OCI-LY1 (cell line): ENCODE data around the gene MYMX.
A peak's percentile ranks its signal among the peaks of the same experiment; 100 is the strongest.

Source experiments
- H2AFZ ChIP-seq: fragments of 200-600 bp; sonication (generic), shearing (Covaris generic); 2 replicates; pipeline ENCODE4 v1.6.0; 2014; ENCODE audit warnings: antibody characterized with exemption, mild to moderate bottlenecking, low read length
- H3F3A ChIP-seq: fragments of 200-600 bp; sonication (generic), shearing (Covaris generic); 2 replicates; pipeline ENCODE4 v1.6.0; 2014; ENCODE audit warnings: mild to moderate bottlenecking, antibody characterized with exemption, low read length, moderate library complexity; ENCODE audit not compliant: insufficient read depth
- H3K27ac ChIP-seq: fragments of 200-600 bp; sonication (generic); 2 replicates; pipeline ENCODE4 v1.5.1; 2014; ENCODE audit warnings: low read length, mixed run types, mild to moderate bottlenecking, low read depth; ENCODE audit not compliant: poor library complexity, severe bottlenecking
- H3K27me3 ChIP-seq: fragments of 200-600 bp; sonication (generic); 2 replicates; pipeline ENCODE4 v1.6.0; 2014; ENCODE audit warnings: antibody characterized with exemption, mild to moderate bottlenecking, low read length, moderate library complexity; ENCODE audit not compliant: insufficient read depth
- H3K36me3 ChIP-seq: fragments of 200-600 bp; sonication (generic); 2 replicates; pipeline ENCODE4 v1.6.1; 2014; ENCODE audit warnings: mild to moderate bottlenecking, antibody characterized with exemption, low read length, moderate library complexity, mixed read lengths; ENCODE audit not compliant: insufficient read depth
- H3K4me1 ChIP-seq: fragments of 200-600 bp; sonication (generic); 2 replicates; pipeline ENCODE4 v1.5.1; 2014; ENCODE audit warnings: mild to moderate bottlenecking, low read length, moderate library complexity; ENCODE audit not compliant: insufficient read depth, severe bottlenecking
- H3K4me2 ChIP-seq: fragments of 200-600 bp; sonication (generic), shearing (Covaris generic); 2 replicates; pipeline ENCODE4 v1.6.1; 2014; ENCODE audit warnings: low read length
- H3K4me3 ChIP-seq: fragments of 200-600 bp; sonication (generic); 2 replicates; pipeline ENCODE4 v1.5.1; 2014; ENCODE audit warnings: low read length, low read depth, mild to moderate bottlenecking, mixed read lengths; ENCODE audit not compliant: poor library complexity, severe bottlenecking
- H3K79me2 ChIP-seq: fragments of 200-600 bp; shearing (Covaris generic); 2 replicates; pipeline ENCODE4 v1.6.1; 2016; ENCODE audit warnings: mixed run types, low read length, mixed read lengths; ENCODE audit not compliant: insufficient read depth
- H3K9ac ChIP-seq: fragments of 200-600 bp; sonication (generic), shearing (Covaris generic); 2 replicates; pipeline ENCODE4 v1.6.1; 2014; ENCODE audit warnings: mild to moderate bottlenecking, low read length, mixed read lengths
- H3K9me2 ChIP-seq: fragments of 200-600 bp; sonication (generic), shearing (Covaris generic); 2 replicates; pipeline ENCODE4 v1.6.1; 2014; ENCODE audit warnings: low read depth, mild to moderate bottlenecking, low read length, mixed read lengths
- H3K9me3 ChIP-seq: fragments of 200-600 bp; shearing (Covaris generic); 2 replicates; pipeline ENCODE4 v1.6.1; 2014; ENCODE audit warnings: low read length, mixed read lengths
- H4K20me1 ChIP-seq: fragments of 200-600 bp; sonication (generic), shearing (Covaris generic); 2 replicates; pipeline ENCODE4 v1.6.0; 2016; ENCODE audit warnings: mild to moderate bottlenecking, low read length; ENCODE audit not compliant: insufficient read depth
- EZH2 ChIP-seq: fragments of 200-600 bp; sonication (generic), shearing (Covaris generic); IDR thresholded peaks from 2 replicates; pipeline ENCODE4 v1.8.0; 2017; ENCODE audit warnings: borderline replicate concordance, mixed run types, mild to moderate bottlenecking, antibody characterized with exemption, low read length, moderate library complexity, mixed read lengths
- TF ChIP-seq, protein P1 (sequence below): fragments of 200-600 bp; sonication (generic), shearing (Covaris generic); IDR thresholded peaks from 2 replicates; pipeline ENCODE4 v1.5.1; 2017; ENCODE audit warnings: mild to moderate bottlenecking, antibody characterized with exemption, low read length, moderate library complexity, mixed read lengths

Gene MYMX

DNA sequence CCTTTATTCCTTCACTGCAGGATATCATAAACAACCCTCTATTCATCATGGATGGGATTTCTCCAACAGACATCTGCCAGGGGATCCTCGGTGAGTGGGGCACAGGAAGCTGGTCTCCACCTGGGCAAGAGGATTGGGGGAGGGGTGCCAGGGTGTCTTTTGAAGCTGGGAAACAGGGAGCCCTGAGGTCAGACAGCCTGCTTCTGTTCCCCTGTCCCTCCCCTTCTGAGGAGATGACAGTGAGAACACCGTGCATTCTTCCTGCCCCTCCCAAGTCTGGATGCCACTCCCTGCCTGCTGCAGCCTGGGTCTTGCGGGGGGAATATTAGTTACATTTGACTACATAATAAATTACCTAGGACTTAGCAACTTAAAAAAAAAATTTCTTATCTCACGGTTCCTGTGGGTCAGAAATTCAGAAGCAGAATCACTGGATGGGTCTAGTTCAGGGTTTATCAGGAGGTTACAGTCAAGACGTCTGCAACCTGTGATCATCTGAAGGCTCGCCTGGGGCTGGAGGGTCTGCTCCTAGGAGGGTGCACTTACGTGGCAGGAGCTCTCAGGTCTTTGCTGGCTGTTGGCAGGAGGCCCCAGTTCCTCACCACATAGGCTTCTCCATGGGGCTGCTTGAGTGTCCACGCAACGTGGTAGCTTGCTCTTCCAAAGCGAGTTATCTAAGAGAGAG lies 46.7 kb upstream of the MYMX start:
- H3K36me3 ChIP-seq = no peaks in the 10 kb centered on the region
- H3F3A ChIP-seq = no peaks in the 10 kb centered on the region
- TF ChIP-seq, protein P1, sequence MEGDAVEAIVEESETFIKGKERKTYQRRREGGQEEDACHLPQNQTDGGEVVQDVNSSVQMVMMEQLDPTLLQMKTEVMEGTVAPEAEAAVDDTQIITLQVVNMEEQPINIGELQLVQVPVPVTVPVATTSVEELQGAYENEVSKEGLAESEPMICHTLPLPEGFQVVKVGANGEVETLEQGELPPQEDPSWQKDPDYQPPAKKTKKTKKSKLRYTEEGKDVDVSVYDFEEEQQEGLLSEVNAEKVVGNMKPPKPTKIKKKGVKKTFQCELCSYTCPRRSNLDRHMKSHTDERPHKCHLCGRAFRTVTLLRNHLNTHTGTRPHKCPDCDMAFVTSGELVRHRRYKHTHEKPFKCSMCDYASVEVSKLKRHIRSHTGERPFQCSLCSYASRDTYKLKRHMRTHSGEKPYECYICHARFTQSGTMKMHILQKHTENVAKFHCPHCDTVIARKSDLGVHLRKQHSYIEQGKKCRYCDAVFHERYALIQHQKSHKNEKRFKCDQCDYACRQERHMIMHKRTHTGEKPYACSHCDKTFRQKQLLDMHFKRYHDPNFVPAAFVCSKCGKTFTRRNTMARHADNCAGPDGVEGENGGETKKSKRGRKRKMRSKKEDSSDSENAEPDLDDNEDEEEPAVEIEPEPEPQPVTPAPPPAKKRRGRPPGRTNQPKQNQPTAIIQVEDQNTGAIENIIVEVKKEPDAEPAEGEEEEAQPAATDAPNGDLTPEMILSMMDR = no peak
- no peak for TF ChIP-seq EZH2
- H4K20me1 ChIP-seq = no peaks in the 10 kb centered on the region
- H3K9me3 ChIP-seq = no peaks in the 10 kb centered on the region
- no peak overlapping the region for H3K4me3 ChIP-seq
- H3K27me3 ChIP-seq = peaks cover 4% of the 10 kb centered on the region; the same call in 1 of the 2 replicates
- peaks cover 6% of the 10 kb centered on the region for H3K4me1 ChIP-seq
- H2AFZ ChIP-seq = no peak overlapping the region
- no peak overlapping the region for H3K27ac ChIP-seq
- H3K4me2 ChIP-seq = no peak overlapping the region
- H3K9ac ChIP-seq = no peak overlapping the region
- H3K79me2 ChIP-seq = no peaks in the 10 kb centered on the region
- no peaks in the 10 kb centered on the region for H3K9me2 ChIP-seq

- H3K27ac ChIP-seq = no peak overlapping the region
- no peak overlapping the region for H3K4me3 ChIP-seq
- H4K20me1 ChIP-seq = no peaks in the 10 kb centered on the region
- no peaks in the 10 kb centered on the region for H3F3A ChIP-seq
- no peaks in the 10 kb centered on the region for H3K79me2 ChIP-seq
- no peak overlapping the region for H3K4me2 ChIP-seq
- H3K27me3 ChIP-seq = 0 out of 2 replicates have a peak, but pooled peaks cover 12% of the 10 kb centered on the region
- H3K9me2 ChIP-seq = no peaks in the 10 kb centered on the region
- no peak overlapping the region for H2AFZ ChIP-seq
- TF ChIP-seq EZH2 = no peak
- TF ChIP-seq, protein P1 = no peak
- H3K9me3 ChIP-seq = no peaks in the 10 kb centered on the region
- H3K9ac ChIP-seq = no peak overlapping the region
- peaks cover 4% of the 10 kb centered on the region for H3K4me1 ChIP-seq
- no peaks in the 10 kb centered on the region for H3K36me3 ChIP-seq
Observed at GRCh38 chr6:44171899-44172546, 44.7 kb upstream of the MYMX start.

GRCh38 chr6:44172731-44173500 lies 43.8 kb upstream of the MYMX start:
- Histone ChIP-seq H3K4me3 (no peak overlapping the region), H3K9me3 (no peaks in the 10 kb centered on the region), H3F3A (no peaks in the 10 kb centered on the region), H2AFZ (no peak overlapping the region), H3K27me3 (0 out of 2 replicates have a peak, but pooled peaks cover 12% of the 10 kb centered on the region), H3K9me2 (no peaks in the 10 kb centered on the region), H3K27ac (no peak overlapping the region), H3K9ac (no peak overlapping the region), H3K79me2 (no peaks in the 10 kb centered on the region), H3K4me2 (no peak overlapping the region), H3K36me3 (no peaks in the 10 kb centered on the region), H3K4me1 (peaks cover 6% of the 10 kb centered on the region), H4K20me1 (no peaks in the 10 kb centered on the region)
- TF ChIP-seq, protein P1 = peak; percentile 94
- TF ChIP-seq EZH2 = no peak
